K562 (cell line): Measurements from ENCODE around the gene MAN2B1. TPM values are rescaled to one million over a fixed set of nuclear protein-coding genes. Genes with fewer than 3 reads are reported as not detected.

Experiments used
- ADNP ChIP-seq: fragments of 200-800 bp; sonication (Bioruptor generic); IDR thresholded peaks from 2 replicates; pipeline ENCODE4 v1.6.1; 2016; ENCODE audit warnings: missing genetic modification characterization, missing compliant biosample characterization
- BRF1 ChIP-seq: IDR thresholded peaks from 3 replicates; pipeline ENCODE4 v1.6.1; 2011; ENCODE audit warnings: borderline replicate concordance, mild to moderate bottlenecking; ENCODE audit not compliant: insufficient read length; ENCODE audit errors: extremely low read depth
- HDAC1 ChIP-seq, 2 experiments: fragments of 450-650 bp; IDR thresholded peaks; 2 replicates each; pipeline ENCODE4 v1.6.1; 2016 to 2017; ENCODE audit warnings: inconsistent platforms in 1 of 2, mild to moderate bottlenecking in 1 of 2, moderate library complexity in 1 of 2
- NR4A1 ChIP-seq, 2 experiments: fragments of 250-450 bp in 1 of 2; fragments of 450-650 bp in 1 of 2; sonication (Bioruptor Pico) in 1 of 2; IDR thresholded peaks; 2 replicates each; pipeline versions ENCODE4 v1.4.0 to v1.6.1; 2016 to 2020; ENCODE audit warnings: mild to moderate bottlenecking in 2 of 2, missing compliant biosample characterization in 1 of 2, missing genetic modification characterization in 1 of 2, moderate library complexity in 1 of 2
- U2AF2 ChIP-seq: fragments of 200-400 bp; formaldehyde crosslinking; optimal IDR thresholded peaks from 2 replicates; pipeline ENCODE3; 2017; ENCODE audit warnings: low read depth, mild to moderate bottlenecking, low read length
- WHSC1 ChIP-seq: IDR thresholded peaks from one replicate; pipeline ENCODE4 v1.6.1; 2012; ENCODE audit warnings: low read length, control low read depth, inconsistent platforms
- ZNF586 ChIP-seq: fragments of 450-650 bp; formaldehyde crosslinking; conservative IDR thresholded peaks from 2 replicates; pipeline ENCODE4 v1.4.0; 2020; ENCODE audit warnings: mild to moderate bottlenecking, moderate library complexity
- ZNF699 ChIP-seq: fragments of 250-450 bp; sonication (Bioruptor Pico); IDR thresholded peaks from 2 replicates; pipeline ENCODE4 v1.8.0; 2021; ENCODE audit warnings: mild to moderate bottlenecking, moderate library complexity; ENCODE audit not compliant: insufficient replicate concordance
- ZNF717 ChIP-seq: fragments of 250-450 bp; sonication (Bioruptor Pico); IDR thresholded peaks from 2 replicates; pipeline ENCODE4 v1.5.0; 2021
- polyA plus RNA-seq, 8 experiments: library from polyadenylated mRNA; depleted of rRNA in 4 of 8; stranded (reverse) in 5 of 8; unstranded in 3 of 8; fragments of >200 nt; fragmentation: Nextera tagmentation in 2 of 8; fragmentation: Illumina TruSeq in 1 of 8; extraction: Ambion mirVana in 2 of 8; extraction: Trizol in 1 of 8; gene quantifications; 2 replicates each; pipeline versions ENCODE4 v1.2.1 to v1.2.3, GENCODE V29; 2011 to 2014; ENCODE audit warnings: inconsistent platforms in 1 of 8, missing spikeins in 1 of 8
- total RNA-seq, 7 experiments: library from RNA; depleted of rRNA in 6 of 7; stranded (reverse); fragments of >200 nt in 6 of 7; fragmentation: Illumina TruSeq in 2 of 7; extraction: Trizol in 2 of 7; gene quantifications; 2 replicates each; pipeline versions ENCODE4 v1.2.1 to v1.2.3, GENCODE V29; 2011 to 2021; ENCODE audit warnings: low replicate concordance in 1 of 7
- TF ChIP-seq, protein P1 (sequence below): sonication (generic); formaldehyde crosslinking; IDR thresholded peaks from 2 replicates; pipeline ENCODE4 v1.8.0; 2023; ENCODE audit warnings: mild to moderate bottlenecking, missing genetic modification reagents

Gene MAN2B1
- total and polyA plus RNA-seq, 9 of the 15 experiments (the other 6 are each of a cell fraction or from before 2014, with no cell fraction given) = 0.59 to 33.8 (median 11.4) TPM

GRCh38 chr19:12606796-12607195, 59.7 kb downstream of the MAN2B1 start (continued):
- TF ChIP-seq, protein P1, sequence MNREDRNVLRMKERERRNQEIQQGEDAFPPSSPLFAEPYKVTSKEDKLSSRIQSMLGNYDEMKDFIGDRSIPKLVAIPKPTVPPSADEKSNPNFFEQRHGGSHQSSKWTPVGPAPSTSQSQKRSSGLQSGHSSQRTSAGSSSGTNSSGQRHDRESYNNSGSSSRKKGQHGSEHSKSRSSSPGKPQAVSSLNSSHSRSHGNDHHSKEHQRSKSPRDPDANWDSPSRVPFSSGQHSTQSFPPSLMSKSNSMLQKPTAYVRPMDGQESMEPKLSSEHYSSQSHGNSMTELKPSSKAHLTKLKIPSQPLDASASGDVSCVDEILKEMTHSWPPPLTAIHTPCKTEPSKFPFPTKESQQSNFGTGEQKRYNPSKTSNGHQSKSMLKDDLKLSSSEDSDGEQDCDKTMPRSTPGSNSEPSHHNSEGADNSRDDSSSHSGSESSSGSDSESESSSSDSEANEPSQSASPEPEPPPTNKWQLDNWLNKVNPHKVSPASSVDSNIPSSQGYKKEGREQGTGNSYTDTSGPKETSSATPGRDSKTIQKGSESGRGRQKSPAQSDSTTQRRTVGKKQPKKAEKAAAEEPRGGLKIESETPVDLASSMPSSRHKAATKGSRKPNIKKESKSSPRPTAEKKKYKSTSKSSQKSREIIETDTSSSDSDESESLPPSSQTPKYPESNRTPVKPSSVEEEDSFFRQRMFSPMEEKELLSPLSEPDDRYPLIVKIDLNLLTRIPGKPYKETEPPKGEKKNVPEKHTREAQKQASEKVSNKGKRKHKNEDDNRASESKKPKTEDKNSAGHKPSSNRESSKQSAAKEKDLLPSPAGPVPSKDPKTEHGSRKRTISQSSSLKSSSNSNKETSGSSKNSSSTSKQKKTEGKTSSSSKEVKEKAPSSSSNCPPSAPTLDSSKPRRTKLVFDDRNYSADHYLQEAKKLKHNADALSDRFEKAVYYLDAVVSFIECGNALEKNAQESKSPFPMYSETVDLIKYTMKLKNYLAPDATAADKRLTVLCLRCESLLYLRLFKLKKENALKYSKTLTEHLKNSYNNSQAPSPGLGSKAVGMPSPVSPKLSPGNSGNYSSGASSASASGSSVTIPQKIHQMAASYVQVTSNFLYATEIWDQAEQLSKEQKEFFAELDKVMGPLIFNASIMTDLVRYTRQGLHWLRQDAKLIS (CRISPR knock-in tag) = no peak
- TF ChIP-seq WHSC1 (no peak), BRF1 (no peak), NR4A1 (CRISPR knock-in tag; IDR thresholded peaks at IDR 0.05) (no peak), NR4A1 (tag; IDR thresholded peaks at IDR 0.05) (no peak), ZNF586 (CRISPR knock-in tag) (no peak), ZNF699 (CRISPR knock-in tag) (no peak), ZNF717 (CRISPR knock-in tag) (no peak), ADNP (tag) (no peak), HDAC1 (IDR thresholded peaks at IDR 0.05) (no peak), U2AF2 (no peak)
